NCI-H2196 treated with DMSO at 0.1 percent for 48 hours (cell line): ENCODE measurements around the gene TNFRSF1B.

Experiments used
- DNase-seq: peaks from one replicate; lab custom pipeline; 2025; ENCODE audit not compliant: unreplicated experiment; lab: John Stamatoyannopoulos, UW

The TNFRSF1B gene

DNA sequence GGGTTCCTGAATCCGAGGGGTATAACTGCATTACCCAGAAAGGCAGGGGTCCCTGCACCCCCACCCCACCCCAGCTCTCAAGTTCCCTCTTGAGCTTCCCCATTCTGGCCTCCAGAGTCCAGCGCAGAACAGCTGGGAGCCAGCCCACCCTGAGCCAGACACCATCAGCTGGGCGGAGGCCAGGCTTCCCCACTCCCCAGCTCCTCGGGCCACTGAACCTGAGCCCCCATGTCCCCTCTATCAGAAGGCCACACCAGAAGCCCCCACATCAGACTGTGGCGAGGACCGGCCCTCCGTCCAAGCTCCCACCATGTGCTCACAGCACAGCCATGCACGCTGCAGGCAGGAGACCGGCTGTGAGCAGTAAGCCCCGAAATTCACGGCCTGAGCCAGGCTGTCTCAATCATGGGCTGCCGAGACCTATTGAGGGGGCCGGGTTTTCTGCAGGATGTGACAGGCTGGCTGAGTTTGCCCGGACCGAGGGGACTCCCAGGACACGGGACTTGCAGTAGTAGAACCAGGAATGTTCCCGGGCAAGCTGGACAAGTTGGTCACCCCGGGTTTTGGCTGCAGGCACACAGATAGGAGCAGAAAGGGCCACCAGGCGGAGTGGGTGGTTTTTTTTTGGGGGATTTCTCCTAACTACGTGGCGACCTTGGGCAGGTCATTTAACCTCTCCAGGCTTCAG lies 25.5 kb upstream of the TNFRSF1B start:
- DNase-seq, result no peak

DNA sequence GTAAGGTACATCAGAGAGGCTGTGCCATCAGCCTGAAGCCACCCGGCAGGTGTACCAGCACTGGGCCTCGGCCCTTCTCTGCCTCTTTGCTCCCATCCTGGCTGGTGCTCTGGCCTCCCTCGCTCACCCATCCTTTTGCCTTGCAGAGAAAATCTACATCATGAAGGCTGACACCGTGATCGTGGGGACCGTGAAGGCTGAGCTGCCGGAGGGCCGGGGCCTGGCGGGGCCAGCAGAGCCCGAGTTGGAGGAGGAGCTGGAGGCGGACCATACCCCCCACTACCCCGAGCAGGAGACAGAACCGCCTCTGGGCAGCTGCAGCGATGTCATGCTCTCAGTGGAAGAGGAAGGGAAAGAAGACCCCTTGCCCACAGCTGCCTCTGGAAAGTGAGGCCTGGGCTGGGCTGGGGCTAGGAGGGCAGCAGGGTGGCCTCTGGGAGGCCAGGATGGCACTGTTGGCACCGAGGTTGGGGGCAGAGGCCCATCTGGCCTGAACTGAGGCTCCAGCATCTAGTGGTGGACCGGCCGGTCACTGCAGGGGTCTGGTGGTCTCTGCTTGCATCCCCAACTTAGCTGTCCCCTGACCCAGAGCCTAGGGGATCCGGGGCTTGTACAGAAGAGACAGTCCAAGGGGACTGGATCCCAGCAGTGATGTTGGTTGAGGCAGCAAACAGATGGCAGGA lies 24.5 kb upstream of the TNFRSF1B start:
- no peak for DNase-seq

DNA sequence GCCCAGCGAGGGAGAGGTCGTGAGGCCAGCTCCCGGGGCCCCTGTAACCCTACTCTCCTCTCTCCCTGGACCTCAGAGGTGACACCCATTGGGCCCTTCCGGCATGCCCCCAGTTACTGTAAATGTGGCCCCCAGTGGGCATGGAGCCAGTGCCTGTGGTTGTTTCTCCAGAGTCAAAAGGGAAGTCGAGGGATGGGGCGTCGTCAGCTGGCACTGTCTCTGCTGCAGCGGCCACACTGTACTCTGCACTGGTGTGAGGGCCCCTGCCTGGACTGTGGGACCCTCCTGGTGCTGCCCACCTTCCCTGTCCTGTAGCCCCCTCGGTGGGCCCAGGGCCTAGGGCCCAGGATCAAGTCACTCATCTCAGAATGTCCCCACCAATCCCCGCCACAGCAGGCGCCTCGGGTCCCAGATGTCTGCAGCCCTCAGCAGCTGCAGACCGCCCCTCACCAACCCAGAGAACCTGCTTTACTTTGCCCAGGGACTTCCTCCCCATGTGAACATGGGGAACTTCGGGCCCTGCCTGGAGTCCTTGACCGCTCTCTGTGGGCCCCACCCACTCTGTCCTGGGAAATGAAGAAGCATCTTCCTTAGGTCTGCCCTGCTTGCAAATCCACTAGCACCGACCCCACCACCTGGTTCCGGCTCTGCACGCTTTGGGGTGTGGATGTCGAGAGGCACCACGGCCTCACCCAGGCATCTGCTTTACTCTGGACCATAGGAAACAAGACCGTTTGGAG lies 23.7 kb upstream of the TNFRSF1B start:
- no peak for DNase-seq

DNA sequence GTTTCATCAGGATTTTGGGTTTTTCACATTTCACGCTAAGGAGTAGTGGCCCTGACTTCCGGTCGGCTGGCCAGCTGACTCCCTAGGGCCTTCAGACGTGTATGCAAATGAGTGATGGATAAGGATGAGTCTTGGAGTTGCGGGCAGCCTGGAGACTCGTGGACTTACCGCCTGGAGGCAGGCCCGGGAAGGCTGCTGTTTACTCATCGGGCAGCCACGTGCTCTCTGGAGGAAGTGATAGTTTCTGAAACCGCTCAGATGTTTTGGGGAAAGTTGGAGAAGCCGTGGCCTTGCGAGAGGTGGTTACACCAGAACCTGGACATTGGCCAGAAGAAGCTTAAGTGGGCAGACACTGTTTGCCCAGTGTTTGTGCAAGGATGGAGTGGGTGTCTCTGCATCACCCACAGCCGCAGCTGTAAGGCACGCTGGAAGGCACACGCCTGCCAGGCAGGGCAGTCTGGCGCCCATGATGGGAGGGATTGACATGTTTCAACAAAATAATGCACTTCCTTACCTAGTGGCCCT lies 23.1 kb upstream of the TNFRSF1B start:
- DNase-seq, result no peak

DNA sequence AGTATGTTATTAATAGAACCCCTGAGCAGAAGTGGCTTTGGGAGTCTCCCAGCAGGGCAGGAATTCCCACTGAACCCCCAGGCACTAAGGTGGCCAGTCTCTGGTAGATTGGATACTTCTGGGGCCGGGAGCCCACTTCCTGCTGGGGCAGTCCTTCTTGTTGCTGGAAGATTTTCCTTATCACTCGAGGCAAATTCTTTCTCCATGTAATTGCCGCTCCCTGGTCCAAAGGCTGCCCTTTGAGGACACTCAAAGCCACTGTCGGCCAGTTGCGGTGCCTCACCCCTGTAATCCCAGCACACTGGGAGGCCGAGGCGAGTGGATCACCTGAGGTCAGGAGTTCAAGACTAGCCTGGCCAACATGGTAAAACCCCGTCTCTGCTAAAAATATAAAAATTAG lies 22.6 kb upstream of the TNFRSF1B start:
- DNase-seq, result no peak

DNA sequence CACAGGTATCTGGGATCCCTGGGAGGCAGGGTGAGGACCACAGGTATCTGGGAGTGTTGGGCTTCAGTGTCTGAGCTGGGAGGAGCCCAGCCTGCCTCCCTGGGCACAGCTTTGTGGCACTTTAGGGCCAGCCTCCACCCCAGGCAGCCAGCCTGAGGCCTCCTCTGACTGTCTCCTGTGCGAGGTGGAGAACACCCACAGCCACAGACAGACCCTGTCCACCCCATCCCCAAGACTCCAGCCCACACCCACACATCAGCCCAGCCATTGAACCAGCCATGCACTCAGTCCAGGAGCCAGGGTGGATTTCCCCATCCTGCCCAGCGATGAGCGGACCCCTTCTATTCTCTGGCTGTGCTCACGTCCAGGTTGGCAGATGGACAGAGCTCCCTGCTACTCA lies 21.8 kb upstream of the TNFRSF1B start:
- DNase-seq, result no peak

DNA sequence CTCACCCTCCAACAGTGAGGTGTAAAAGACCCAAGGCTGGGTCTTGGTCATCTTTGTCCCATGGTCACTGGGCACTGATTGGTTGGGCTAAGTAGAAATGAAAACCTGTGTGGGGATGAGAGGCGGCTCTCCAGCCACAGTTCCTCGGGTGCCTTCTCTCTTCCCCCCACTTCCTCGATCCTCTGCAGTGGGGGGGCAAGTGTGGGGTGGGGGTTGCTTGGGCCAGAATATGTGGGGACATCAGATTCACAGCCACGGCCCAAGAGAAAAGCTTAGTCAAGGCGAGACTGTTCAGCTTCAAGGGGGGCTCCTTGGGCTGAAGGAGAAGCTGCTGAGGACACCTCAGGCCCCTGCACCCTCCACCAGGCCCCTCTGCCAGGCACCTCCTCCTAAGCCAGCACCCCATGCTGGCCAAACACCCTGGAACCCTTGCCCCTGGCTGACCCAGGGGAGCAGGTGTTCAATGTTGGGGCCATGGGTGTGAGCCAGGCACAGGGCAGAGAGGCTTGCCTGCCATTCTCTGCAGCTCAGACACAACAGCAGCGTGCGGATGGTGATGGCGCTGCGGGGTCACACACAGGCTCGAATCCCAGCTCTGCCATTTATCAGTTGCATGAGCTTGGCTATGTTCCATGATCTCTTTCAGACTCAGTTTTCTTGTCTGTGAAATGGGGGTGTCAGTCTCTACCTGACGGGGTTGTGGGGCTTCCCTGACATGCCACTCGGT lies 21.0 kb upstream of the TNFRSF1B start:
- DNase-seq, result no peak

DNA sequence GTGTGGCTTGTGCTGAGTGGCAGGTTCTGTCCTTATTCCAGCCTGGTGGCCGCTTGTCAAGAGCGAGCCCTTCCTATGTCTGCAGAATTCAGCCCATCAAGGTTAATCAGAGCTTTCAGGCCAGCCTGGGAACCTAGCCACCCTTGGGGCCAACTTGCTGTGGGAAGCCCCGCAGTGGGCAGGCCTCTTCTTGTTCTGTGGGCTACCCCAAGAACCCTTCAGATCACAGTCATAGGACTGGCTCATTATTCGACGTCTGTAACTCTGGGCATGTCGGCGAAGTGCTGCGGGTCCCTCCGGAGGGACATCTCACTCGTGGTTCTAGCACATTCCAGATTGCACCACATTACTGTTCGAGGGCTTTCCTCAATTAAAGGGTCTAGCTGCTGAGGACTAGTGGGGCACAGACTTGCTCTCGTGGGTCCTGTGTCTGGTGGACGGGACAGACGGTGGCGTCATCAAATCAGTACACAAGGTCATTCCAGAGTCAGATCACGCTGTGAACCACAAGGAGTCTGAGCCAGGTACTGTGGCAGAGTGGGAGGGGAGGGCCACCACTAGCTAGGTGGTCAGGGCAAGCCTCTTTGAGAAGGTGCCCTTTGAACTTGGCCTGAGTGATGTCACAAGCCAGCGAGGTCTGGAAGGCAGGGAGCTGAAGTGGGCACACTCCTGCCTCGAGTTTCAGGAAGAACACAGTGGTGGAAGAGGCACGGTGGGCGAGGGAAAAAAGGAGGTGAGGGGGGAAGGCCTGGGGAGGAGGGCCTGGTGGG lies 20.3 kb upstream of the TNFRSF1B start:
- no peak for DNase-seq

DNA sequence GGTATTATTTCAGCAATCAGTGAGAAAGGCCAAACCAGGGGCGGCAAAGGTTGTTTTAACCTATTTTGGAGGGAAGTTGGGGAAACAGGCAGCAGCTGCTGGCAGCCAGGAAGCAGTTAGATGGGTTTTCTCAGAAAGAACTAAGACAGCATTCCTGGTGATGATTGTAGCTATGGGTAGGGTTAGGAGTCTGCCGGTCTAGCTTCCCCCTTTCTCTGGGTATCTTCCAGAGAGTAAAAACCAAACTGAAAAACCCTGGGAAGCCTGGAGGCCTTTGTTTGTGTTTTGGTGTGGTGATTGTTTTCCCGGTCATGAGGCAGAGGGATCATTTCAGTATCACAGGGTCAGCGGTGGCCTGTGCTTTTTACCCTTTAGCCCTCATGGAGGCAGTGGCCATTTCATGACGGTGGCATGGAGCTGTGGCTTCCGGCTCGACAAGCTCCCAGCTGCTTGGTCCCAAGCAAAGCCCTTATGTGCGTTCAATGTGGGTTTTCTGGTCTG lies 19.5 kb upstream of the TNFRSF1B start:
- DNase-seq, result no peak

DNA sequence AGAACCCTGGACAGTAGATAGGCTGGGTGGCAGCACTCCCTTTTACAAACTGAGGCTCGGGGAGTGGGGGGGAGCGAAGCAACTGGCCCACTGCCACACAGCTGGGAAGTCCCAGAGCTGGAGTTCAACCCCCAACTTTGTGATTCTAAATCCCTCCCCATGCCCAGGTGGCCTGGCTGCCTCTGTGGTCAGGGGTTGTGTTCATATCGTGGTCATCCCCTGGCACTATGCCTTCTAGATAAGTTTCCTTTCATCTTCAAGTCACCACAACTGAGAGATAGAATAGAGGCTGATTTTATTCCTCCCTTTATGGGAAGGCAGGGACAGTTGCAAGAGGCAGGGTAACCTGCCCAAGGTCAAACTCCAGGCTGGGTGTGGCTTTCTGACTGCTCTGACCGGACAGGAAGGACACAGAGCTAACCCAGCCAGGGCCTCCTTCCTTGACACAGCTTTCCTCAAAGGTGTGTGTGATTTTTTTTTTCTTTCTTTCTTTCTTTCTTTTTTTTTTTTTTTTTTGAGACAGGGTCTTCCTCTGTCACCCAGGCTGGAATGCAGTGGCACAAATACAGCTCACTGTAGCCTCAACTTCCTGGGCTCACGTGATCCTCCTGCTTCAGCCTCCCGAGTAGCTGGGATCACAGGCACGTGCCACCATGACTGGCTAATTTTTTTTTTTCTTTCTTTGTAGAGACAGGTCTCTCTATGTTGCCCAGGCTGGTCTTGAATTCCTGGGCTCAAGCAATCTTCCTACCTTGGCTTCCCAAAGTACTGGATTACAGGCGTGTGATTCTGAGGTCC lies 18.4 kb upstream of the TNFRSF1B start:
- no peak for DNase-seq

DNA sequence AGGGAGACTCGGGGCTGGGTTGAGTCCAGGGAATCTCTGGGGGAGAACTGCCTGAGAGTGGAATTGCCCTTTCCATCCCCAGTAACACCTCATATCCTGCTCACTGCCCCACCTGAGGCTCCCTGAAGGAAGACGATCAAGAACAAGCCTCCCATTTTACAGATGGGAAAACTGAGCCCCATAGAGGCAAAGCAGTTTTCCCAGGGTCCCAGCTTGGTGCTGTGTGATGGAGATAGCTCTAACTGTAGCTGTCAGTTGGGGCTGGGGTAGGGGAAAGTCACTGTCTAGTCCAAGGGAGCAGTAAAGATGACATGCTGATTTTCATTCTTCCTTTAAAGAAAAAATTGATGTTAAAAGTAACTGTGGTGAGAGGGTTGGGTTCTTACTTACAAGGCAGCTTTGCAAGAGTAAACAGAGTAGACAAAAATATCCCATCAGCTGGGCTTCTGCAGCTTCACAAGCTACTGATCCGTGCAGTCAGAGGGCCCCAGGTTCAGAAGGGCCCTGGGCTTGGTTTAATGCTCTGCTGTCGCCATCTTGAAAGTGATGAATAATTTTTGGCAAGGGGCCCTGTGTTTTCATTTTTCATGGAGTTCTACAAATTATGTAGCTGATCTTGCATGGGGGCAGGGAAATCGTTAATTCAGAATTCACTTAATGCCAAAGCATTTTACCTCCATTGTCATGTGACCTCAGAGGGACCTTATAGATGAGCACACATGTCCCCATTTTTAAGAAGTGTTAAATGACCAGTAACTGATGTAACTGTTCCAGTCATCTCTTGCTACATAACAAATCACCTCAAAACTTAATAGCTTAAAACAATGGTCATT lies 17.6 kb upstream of the TNFRSF1B start:
- DNase-seq, result no peak

DNA sequence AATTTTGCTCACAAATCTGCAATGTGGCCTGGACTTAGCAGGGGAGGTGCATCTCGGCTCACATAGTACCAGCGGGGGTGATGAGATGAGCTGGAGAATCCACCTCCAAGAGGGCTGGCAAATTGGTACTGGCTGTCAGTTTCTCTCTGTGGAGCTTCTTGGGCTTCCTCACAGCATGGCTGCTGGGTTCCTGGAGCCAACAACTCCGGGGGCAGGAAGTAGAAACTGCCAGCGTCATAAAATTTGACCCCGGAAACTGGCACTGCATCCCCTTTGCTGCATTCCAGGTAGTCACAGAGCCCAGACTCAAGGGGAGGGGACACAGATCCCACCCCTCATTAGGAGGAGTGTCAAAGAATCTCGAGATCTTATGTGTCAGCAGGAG lies 17.0 kb upstream of the TNFRSF1B start:
- no peak for DNase-seq

DNA sequence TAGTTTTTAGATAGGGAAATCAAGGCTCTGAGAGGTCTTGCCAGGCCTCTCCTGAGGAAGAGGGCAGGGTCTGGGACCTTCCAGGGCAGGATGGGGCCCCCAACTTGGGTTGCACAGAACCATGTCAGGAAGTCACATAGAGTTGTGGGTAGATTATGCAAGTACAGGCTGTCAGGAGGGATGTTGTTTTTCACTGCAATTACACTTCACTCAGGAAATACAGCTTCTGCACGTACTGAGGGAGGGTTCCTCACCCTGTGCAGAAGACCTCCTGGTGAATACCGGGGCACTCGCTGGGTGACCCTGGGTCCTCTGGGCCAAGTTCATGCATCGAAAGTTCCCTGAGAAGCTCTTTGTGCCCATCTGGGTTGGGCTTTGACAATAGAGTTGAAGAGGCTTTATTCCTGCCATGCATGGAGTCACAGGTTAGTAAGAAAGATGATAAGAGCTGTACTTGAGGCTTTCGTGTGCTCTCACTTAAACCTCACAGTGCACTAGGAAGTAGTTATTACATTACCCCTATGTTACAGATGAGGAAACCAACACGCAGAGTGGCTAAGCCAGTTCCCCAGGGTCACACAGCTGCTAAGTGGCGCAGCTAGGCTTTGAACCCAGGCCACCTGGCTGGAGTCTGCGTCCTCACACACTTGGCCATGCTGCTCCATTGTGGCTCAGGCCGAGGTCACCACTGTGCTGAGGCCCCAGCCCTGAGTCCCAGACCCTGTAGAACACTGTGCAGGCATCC lies 16.2 kb upstream of the TNFRSF1B start:
- DNase-seq, result no peak

DNA sequence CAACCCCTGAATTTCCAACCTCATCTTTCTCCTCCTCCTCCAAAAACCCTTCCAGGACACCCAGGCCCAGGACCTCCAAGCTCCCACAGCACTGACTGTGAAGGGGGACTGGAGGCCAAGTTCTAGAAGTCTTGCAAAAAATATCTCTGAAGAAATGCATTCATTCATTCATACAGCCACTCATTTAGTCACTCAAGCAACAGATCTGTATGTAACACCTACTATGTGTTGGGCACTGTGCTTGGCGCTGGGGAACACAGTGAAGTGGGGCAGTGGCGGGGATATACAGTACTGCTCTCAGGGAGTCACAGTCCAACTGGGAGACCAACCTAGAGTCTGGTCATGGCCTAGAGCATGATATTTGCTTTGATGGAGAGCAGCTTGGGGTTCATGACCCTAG lies 15.3 kb upstream of the TNFRSF1B start:
- no peak for DNase-seq

DNA sequence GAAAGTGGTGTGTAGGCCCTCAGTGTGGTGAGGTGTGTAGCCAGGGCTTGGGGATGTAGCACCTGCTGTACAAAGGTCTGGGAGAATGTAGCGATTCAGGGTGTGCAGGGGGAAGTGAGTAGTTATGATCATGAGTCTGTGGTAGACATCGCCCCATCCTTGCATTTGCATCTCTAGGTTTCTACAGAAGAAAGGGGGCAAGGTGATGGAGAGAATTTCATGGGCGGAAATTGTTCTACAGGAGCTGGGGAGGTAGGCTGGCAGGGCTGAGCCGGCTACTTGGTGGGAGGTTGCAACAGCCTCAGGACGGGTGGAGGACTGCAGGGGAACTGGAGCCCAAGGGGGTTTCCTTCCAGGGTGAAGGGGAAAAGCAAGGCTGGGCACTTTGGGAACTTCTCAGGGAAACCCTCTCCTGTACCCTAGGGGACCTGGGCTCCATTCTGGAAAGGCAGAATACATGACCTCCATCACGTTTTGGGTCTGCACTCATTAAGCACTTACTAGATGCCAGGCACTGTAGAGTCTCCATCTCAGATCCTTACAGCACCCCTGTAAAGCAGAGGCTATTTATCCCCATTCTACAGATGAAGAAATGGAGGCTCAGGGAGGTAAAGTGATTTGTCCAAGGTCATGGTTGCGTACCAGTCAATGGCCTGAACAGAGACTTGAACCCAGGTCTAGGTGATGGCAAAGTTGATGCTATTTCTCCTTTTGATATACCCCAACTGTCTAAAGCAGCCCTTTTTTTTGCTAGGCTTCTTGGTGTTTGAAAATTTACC lies 14.5 kb upstream of the TNFRSF1B start:
- no peak for DNase-seq

DNA sequence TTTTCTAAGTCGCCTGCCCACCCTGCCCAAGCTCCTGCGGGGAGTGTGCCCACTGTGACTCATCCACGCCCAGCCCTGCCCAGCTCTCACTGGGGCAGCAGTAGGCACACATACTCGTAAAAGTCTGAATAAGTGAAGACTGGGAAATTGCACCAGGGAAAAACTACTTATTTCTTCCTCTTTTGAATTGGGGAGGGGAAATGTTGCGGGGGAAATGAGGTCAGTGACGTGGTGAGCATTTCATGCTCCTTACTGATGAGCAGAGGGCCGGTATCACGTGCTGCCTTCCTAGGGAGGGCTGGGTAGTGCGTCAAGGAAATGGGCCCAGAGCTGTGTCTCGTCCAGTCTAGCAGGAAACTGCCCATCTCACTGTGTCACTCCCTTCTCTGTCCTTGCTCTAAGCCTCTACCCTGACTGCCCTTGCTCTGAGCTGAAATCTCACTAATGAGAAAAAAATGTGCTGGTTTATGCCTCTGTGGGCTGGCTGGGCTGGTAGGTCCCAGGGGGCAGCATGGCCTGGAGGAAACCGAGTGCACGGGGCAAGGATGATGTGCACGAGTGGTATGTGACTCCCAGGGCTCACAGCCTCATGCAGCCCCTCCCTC lies 13.5 kb upstream of the TNFRSF1B start:
- DNase-seq, result no peak

DNA sequence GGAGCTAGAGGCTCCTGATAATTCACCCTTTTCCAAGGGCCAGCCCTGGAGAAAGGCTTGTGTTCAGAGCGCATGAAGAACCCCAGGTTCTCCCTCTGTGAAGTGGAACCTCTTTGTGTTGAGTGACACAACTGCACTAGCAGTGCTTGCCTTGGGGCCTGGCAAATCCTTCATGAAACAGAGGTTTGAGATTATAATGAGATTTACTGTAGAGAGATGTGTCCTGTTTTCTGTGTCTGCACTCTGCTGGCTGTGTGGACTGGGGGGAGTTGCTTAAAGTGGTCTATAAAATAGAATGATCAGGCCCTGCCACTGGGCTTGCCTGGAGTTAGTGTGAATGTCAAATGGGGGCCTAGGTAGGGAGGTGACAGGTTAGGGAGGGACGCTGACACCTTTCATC lies 11.5 kb upstream of the TNFRSF1B start:
- DNase-seq, result no peak
